ENCODE measurements around the gene HYDIN.

Gene HYDIN

DNA sequence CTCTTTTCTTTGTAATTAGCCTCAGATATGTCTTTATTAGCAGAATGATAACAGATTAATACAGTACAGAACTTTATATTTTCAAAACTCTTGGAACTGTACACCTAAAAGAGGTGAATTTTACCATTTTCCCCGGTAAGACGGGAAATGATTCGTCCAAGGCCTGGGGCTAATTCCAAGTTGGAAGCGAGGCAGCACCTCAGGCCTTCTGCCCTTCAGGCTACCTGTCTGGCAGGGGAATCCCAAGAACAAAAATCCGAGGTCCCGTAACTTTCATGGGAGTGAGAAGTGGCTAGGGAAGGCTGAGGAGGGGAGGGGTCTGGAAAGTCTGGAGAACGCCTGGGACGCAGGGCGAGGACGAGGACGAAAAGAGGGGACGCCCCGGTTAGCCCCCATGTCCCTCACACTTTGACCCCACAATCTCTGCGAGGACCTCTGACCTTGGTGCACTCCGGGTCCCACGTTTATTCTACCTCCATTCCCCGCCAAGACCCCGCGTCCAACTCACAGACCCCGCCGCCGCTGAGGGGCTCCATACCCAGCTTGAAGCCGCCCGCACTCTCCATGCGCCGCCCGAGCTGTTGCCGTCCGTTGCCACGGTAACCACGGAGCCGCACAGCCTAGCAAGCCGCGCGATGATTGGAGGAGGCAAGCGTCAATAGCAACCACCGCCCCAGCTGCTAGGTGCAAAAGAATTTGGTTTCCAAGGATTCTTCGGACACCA, at the start of gene HYDIN:
Gene HYDIN (minus strand): TSS at position 601 of the 724 bp plus-strand sequence. CDS start 43,827 bp downstream, outside the sequence.
- DNase-seq (ENCODE audit: low spot score) = no peak
- Mint-ChIP-seq H3K4me1 (ENCODE audit: low read depth) (no peaks in the 10 kb centered on the region), H3K9me3 (peaks cover 42% of the 10 kb centered on the region), H3K27me3 (ENCODE audit: low read depth) (peaks cover 10% of the 10 kb centered on the region), H3K36me3 (ENCODE audit: low read depth) (no peaks in the 10 kb centered on the region), H3K4me3 (no peak within 1 kb of the TSS), H3K27ac (no peak within 1 kb of the TSS)

- H3K27ac Mint-ChIP-seq = no peak overlapping the region
- H3K27me3 Mint-ChIP-seq (ENCODE audit: low read depth) = no peaks in the 10 kb centered on the region
- H3K9me3 Mint-ChIP-seq = peaks cover 10% of the 10 kb centered on the region
- H3K36me3 Mint-ChIP-seq (ENCODE audit: low read depth) = peaks cover 3% of the 10 kb centered on the region
- DNase-seq (ENCODE audit: low spot score) = no peak
- no peak overlapping the region for H3K4me3 Mint-ChIP-seq
- H3K4me1 Mint-ChIP-seq (ENCODE audit: low read depth) = no peaks in the 10 kb centered on the region
Measured at GRCh38 chr16:71276589-71277334, 46.2 kb upstream of the HYDIN start.

DNA sequence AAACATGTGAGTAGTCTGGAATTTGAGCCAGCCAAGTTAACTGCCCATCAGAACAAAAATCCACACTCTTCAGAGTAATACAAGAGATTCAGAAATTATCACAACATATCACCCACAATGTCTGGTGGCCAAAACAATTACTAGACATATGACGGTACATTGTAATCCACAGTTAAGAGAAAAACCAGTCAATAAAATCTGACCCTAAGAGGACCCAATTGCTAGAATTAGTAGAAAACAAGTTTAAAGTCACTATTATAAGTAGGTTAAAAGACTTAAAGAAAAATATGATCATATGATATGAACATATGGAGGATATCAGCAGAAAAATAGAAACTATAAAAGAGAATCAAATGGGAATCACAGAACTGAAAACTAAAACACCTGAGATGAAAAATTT, 42.9 kb upstream of the HYDIN start:
- peaks cover 10% of the 10 kb centered on the region for H3K27me3 Mint-ChIP-seq (ENCODE audit: low read depth)
- peaks cover 10% of the 10 kb centered on the region for H3K9me3 Mint-ChIP-seq
- no peaks in the 10 kb centered on the region for H3K36me3 Mint-ChIP-seq (ENCODE audit: low read depth)
- H3K4me1 Mint-ChIP-seq (ENCODE audit: low read depth) = no peaks in the 10 kb centered on the region
- H3K4me3 Mint-ChIP-seq = no peak overlapping the region
- no peak for DNase-seq (ENCODE audit: low spot score)
- no peak overlapping the region for H3K27ac Mint-ChIP-seq

- Mint-ChIP-seq H3K4me1 (ENCODE audit: low read depth) (no peaks in the 10 kb centered on the region), H3K27ac (no peak overlapping the region), H3K9me3 (no peaks in the 10 kb centered on the region), H3K36me3 (ENCODE audit: low read depth) (no peaks in the 10 kb centered on the region), H3K27me3 (ENCODE audit: low read depth) (peaks cover 10% of the 10 kb centered on the region), H3K4me3 (no peak overlapping the region)
- DNase-seq (ENCODE audit: low spot score) = no peak
Measured at GRCh38 chr16:71264299-71264698, 33.8 kb upstream of the HYDIN start.

DNA sequence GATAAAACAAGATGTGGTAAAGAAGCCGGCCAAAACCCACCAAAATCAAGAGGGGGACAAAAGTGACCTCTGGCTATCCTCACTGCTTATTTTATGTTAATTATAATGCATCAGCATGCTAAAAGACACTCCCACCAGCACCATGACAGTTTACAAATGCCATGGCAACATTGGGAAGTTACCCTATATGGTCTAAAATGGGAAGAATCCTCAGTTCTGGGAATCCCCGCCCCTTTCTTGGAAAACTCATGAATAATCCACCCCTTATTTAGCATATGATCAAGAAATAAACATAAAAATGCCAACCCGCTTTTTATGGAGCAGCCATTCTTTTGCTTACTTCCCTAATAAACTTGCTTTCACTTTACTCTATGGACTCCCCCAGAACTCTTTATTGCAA, 33.1 kb upstream of the HYDIN start:
- H3K4me3 Mint-ChIP-seq = no peak overlapping the region
- no peaks in the 10 kb centered on the region for H3K4me1 Mint-ChIP-seq (ENCODE audit: low read depth)
- no peaks in the 10 kb centered on the region for H3K9me3 Mint-ChIP-seq
- no peak for DNase-seq (ENCODE audit: low spot score)
- H3K27me3 Mint-ChIP-seq (ENCODE audit: low read depth) = peaks cover 13% of the 10 kb centered on the region
- H3K36me3 Mint-ChIP-seq (ENCODE audit: low read depth) = no peaks in the 10 kb centered on the region
- no peak overlapping the region for H3K27ac Mint-ChIP-seq

- Mint-ChIP-seq H3K27me3 (ENCODE audit: low read depth) (peaks cover 13% of the 10 kb centered on the region), H3K4me3 (no peak overlapping the region), H3K36me3 (ENCODE audit: low read depth) (no peaks in the 10 kb centered on the region), H3K9me3 (no peaks in the 10 kb centered on the region), H3K4me1 (ENCODE audit: low read depth) (no peaks in the 10 kb centered on the region), H3K27ac (no peak overlapping the region)
- DNase-seq (ENCODE audit: low spot score) = no peak
Measured at GRCh38 chr16:71262391-71262790, 31.9 kb upstream of the HYDIN start.

DNA sequence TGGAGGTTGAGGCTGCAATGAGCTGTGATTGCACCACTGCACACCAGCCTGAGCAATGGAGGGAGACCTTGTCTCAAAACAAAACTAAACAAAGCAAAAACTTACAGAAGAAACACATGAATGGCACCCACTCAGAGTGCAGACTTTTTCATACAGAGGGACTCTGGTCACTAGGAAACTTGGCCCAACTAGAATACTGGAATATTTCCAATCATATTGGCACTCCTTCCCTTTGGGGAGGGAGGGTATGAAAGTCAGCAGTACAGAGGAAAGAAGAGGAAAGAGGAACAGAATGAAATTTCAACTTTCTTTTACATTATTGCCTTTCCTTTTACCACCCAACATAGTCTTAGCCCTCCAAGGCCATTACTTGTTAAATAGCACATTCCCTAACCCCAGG, 30.5 kb upstream of the HYDIN start:
- no peak overlapping the region for H3K27ac Mint-ChIP-seq
- H3K36me3 Mint-ChIP-seq (ENCODE audit: low read depth) = no peaks in the 10 kb centered on the region
- no peak overlapping the region for H3K4me3 Mint-ChIP-seq
- no peaks in the 10 kb centered on the region for H3K4me1 Mint-ChIP-seq (ENCODE audit: low read depth)
- peaks cover 21% of the 10 kb centered on the region for H3K27me3 Mint-ChIP-seq (ENCODE audit: low read depth)
- H3K9me3 Mint-ChIP-seq = no peaks in the 10 kb centered on the region
- no peak for DNase-seq (ENCODE audit: low spot score)

DNA sequence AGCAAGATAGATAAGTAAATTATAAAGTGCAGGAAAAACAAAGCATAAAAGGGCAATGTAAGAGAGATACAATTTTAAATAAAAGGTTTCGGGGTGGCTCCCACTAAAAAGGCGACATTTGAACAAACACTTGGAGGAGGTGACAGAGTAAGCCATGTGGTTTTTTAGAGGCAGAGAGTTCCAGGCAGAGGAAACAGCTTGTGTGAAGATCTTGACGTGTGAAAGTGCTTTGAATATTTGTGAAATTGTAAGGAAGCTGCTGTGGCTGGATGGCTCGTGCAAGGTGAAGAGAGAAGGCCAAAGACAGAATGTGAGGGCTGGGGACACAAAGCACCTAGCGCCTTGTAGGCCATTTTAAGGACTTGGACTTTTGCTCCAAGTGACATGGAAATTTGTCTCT, 28.6 kb upstream of the HYDIN start:
- H3K4me3 Mint-ChIP-seq = no peak overlapping the region
- H3K36me3 Mint-ChIP-seq (ENCODE audit: low read depth) = no peaks in the 10 kb centered on the region
- H3K27me3 Mint-ChIP-seq (ENCODE audit: low read depth) = peaks cover 23% of the 10 kb centered on the region
- DNase-seq (ENCODE audit: low spot score) = no peak
- H3K27ac Mint-ChIP-seq = no peak overlapping the region
- no peaks in the 10 kb centered on the region for H3K4me1 Mint-ChIP-seq (ENCODE audit: low read depth)
- H3K9me3 Mint-ChIP-seq = no peaks in the 10 kb centered on the region

DNA sequence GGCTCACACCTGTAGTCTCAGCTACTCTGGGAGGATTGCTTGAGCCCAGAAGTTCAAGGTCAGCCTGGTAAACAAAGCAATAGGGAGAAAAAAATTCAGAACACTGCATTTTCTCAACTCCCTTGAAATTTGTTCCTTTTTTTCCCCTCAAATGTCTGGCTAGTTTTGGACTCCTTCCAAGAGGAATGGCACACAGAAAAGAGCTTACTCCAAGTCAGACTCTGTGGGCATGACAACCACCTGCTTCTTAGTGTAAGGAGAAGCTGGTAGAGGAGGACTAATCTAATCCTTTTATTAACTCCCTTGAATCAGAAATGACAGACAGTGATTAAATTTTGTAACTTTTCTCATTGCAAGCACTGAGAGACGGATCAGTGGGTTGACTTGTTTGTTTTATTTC, 27.9 kb upstream of the HYDIN start:
- Mint-ChIP-seq H3K4me3 (no peak overlapping the region), H3K27ac (no peak overlapping the region), H3K27me3 (ENCODE audit: low read depth) (peaks cover 23% of the 10 kb centered on the region), H3K36me3 (ENCODE audit: low read depth) (no peaks in the 10 kb centered on the region), H3K4me1 (ENCODE audit: low read depth) (no peaks in the 10 kb centered on the region), H3K9me3 (no peaks in the 10 kb centered on the region)
- DNase-seq (ENCODE audit: low spot score) = no peak

- Mint-ChIP-seq H3K4me1 (ENCODE audit: low read depth) (no peaks in the 10 kb centered on the region), H3K4me3 (no peak overlapping the region), H3K27me3 (ENCODE audit: low read depth) (peaks cover 23% of the 10 kb centered on the region), H3K9me3 (no peaks in the 10 kb centered on the region), H3K36me3 (ENCODE audit: low read depth) (no peaks in the 10 kb centered on the region), H3K27ac (no peak overlapping the region)
- DNase-seq (ENCODE audit: low spot score) = no peak
Measured at GRCh38 chr16:71257768-71258167, 27.2 kb upstream of the HYDIN start.

DNA sequence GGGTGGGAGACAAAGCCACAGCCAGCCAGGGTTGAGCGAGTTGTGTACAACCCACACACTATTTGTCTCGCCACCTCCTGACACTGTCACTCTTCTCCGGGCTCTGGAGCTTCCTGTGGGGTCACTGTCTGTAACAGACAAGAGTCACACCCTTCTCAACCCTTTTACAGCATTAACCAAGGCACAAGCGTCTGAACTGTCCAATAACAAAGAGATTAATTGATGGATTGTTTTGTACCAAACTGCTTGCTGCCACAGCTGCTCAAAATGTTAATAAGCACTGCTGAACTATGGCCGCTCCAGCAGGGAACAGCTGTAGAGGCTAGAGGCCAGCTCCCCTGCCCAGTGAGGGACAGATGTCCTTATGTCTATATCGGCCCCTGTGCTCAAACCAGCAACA, 25.2 kb upstream of the HYDIN start:
- Mint-ChIP-seq H3K36me3 (ENCODE audit: low read depth) (no peaks in the 10 kb centered on the region), H3K27me3 (ENCODE audit: low read depth) (peaks cover 23% of the 10 kb centered on the region), H3K9me3 (no peaks in the 10 kb centered on the region), H3K27ac (no peak overlapping the region), H3K4me1 (ENCODE audit: low read depth) (no peaks in the 10 kb centered on the region), H3K4me3 (no peak overlapping the region)
- no peak for DNase-seq (ENCODE audit: low spot score)

DNA sequence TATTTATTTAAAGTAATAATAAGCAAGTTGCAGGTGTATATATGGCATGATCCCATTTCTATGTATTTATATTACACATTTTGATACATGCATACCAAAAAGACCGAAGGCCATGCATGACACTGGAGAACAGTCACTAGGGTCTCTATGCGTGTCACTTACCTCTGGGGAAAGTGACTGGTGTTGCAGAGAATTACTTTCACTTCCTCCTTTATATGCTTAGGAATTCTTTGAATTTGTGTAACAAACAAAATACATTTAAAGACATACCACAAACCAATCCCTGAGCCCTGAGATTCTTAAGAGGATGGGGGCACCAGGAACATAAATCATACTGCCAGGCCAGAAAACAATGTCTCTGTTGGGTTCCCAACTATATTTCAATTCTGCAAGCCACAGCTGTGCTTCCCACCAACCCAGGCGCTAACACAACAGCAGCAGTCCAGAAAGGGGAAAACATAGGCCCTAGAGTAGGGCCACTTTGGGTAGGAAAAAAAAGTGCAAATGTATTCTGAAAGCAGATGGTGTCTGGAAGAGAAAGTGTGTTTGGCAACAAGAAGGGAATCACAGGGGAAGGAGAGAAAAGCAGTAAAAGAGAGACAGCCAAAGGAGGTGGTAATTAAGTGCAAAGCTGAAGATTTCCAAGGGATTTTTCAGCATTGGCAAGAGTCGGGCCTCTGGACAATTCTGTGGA, 24.5 kb upstream of the HYDIN start:
- no peak for DNase-seq (ENCODE audit: low spot score)
- H3K27ac Mint-ChIP-seq = no peak overlapping the region
- no peaks in the 10 kb centered on the region for H3K36me3 Mint-ChIP-seq (ENCODE audit: low read depth)
- no peak overlapping the region for H3K4me3 Mint-ChIP-seq
- H3K4me1 Mint-ChIP-seq (ENCODE audit: low read depth) = no peaks in the 10 kb centered on the region
- peaks cover 23% of the 10 kb centered on the region for H3K27me3 Mint-ChIP-seq (ENCODE audit: low read depth)
- no peaks in the 10 kb centered on the region for H3K9me3 Mint-ChIP-seq

DNA sequence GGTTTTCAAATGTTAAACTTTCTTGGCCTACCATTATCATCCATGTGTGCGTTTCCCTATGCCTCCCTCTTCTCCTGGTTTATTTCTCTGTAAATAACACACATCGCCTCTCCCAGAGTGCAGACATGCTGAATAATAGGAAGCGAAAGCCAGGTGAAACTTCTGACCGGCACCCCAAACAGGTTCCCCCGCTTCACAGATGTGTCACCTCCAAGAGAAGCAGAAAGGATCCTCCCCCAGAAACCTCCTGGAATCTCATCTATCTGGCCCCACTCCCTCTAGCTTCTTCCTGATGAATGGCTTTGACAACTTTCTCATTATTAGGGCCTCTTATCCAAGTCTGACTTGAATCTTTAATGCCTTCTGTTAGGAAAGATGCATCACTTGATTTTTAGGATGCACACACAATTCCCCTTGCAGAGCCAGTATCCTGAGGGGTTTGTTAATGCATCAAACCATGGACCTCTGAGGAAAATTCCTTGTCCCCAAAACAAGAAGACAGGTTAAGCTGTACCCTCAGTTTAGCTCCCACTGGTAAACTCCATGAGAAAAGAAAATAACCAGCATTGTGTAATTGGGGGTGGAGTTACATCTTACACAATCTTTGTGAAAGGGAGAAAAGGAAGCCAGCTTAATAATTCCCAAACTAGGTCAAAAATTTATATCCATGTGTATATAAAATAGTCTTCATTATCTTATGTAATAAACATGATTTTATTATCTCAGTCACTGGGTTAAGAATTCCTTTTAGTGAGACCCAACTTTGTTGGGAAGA, 20.1 kb upstream of the HYDIN start:
- no peak for DNase-seq (ENCODE audit: low spot score)
- H3K4me1 Mint-ChIP-seq (ENCODE audit: low read depth) = no peaks in the 10 kb centered on the region

GRCh38 chr16:71249399-71249798, 18.9 kb upstream of the HYDIN start:
- Mint-ChIP-seq H3K27ac (no peak overlapping the region), H3K36me3 (ENCODE audit: low read depth) (no peaks in the 10 kb centered on the region)
- no peak for DNase-seq (ENCODE audit: low spot score)

More for the DNA sequence above, 20.1 kb upstream of the HYDIN start:
- Mint-ChIP-seq H3K36me3 (ENCODE audit: low read depth) (no peaks in the 10 kb centered on the region), H3K9me3 (no peaks in the 10 kb centered on the region), H3K27me3 (ENCODE audit: low read depth) (peaks cover 1% of the 10 kb centered on the region), H3K4me3 (no peak overlapping the region), H3K27ac (no peak overlapping the region)

More at GRCh38 chr16:71249399-71249798, 18.9 kb upstream of the HYDIN start:
- Mint-ChIP-seq H3K27me3 (ENCODE audit: low read depth) (no peaks in the 10 kb centered on the region), H3K9me3 (no peaks in the 10 kb centered on the region), H3K4me3 (no peak overlapping the region), H3K4me1 (ENCODE audit: low read depth) (no peaks in the 10 kb centered on the region)

Measured in T-helper 2 cell treated with Interferon-gamma antibody and Interleukin-4, amounts not matched to agents 5 μg/mL and 100 μg/mL, for 36 hours (primary cell).